Mesothelial cell of epicardium (in vitro differentiated cells): Measurements from ENCODE around the gene RAX. TPM values are rescaled to one million over a fixed set of nuclear protein-coding genes. Genes with fewer than 3 reads are reported as not detected.

Experiments
- DNase-seq, 2 experiments: peaks; one replicate each; pipeline ENCODE4 v3.0.0; 2021; ENCODE audit warnings: low spot score in 2 of 2; ENCODE audit not compliant: unreplicated experiment in 2 of 2
- H3K27ac Mint-ChIP-seq: 2 replicates; pipeline ENCODE4 v1.8.0; 2021; ENCODE audit warnings: mixed read lengths
- H3K27me3 Mint-ChIP-seq: 2 replicates; pipeline ENCODE4 v1.8.0; 2021; ENCODE audit warnings: low read depth, mixed read lengths
- H3K36me3 Mint-ChIP-seq: 2 replicates; pipeline ENCODE4 v1.8.0; 2021; ENCODE audit warnings: mixed read lengths
- H3K4me1 Mint-ChIP-seq: 2 replicates; pipeline ENCODE4 v1.8.0; 2021; ENCODE audit warnings: mixed read lengths
- H3K4me3 Mint-ChIP-seq: 2 replicates; pipeline ENCODE4 v1.8.0; 2021; ENCODE audit warnings: mild to moderate bottlenecking, moderate library complexity, mixed read lengths
- H3K9me3 Mint-ChIP-seq: 2 replicates; pipeline ENCODE4 v1.8.0; 2021; ENCODE audit warnings: mixed read lengths
- total RNA-seq: library from RNA; stranded (reverse); gene quantifications from 3 replicates; pipeline ENCODE4 v1.2.1, GENCODE V29; 2021
- TF ChIP-seq, protein P1 (sequence below): fragments of 200-600 bp; sonication (generic); IDR thresholded peaks from one replicate; pipeline ENCODE4 v1.5.0; 2021; ENCODE audit warnings: antibody characterized with exemption; ENCODE audit not compliant: unreplicated experiment

The RAX gene
- total RNA-seq, 1 donor from 2014 or later = not detected

DNA sequence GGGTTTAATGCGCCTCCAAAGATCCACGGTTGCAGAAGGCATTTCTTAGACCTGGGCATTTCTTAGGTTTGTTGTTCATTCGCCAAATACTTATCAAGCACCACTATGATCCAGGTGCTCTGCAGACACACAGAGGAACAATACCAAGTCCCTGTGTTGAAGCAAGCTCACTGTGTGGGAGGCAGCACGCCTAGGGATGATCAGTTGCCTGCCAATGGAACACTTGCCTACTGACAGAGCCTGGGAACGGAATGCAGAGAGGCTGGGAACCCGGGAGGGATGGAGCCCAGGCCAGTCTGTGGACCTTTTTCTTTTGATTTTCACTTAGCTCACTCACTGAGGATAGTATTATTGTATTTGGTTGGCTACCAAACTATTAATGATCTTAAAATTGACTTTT is 55.2 kb downstream of the RAX start:
- no peak overlapping the region for H3K27ac Mint-ChIP-seq
- no peak overlapping the region for H3K4me3 Mint-ChIP-seq
- H3K27me3 Mint-ChIP-seq = peaks cover 97% of the 10 kb centered on the region
- no peaks in the 10 kb centered on the region for H3K36me3 Mint-ChIP-seq
- DNase-seq = no peak
- TF ChIP-seq, protein P1, sequence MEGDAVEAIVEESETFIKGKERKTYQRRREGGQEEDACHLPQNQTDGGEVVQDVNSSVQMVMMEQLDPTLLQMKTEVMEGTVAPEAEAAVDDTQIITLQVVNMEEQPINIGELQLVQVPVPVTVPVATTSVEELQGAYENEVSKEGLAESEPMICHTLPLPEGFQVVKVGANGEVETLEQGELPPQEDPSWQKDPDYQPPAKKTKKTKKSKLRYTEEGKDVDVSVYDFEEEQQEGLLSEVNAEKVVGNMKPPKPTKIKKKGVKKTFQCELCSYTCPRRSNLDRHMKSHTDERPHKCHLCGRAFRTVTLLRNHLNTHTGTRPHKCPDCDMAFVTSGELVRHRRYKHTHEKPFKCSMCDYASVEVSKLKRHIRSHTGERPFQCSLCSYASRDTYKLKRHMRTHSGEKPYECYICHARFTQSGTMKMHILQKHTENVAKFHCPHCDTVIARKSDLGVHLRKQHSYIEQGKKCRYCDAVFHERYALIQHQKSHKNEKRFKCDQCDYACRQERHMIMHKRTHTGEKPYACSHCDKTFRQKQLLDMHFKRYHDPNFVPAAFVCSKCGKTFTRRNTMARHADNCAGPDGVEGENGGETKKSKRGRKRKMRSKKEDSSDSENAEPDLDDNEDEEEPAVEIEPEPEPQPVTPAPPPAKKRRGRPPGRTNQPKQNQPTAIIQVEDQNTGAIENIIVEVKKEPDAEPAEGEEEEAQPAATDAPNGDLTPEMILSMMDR = no peak
- H3K4me1 Mint-ChIP-seq = peaks cover 14% of the 10 kb centered on the region
- no peaks in the 10 kb centered on the region for H3K9me3 Mint-ChIP-seq

Other genes starting within 250 kb of the RAX start
- gene SEC11C, start 133.6 kb downstream of the RAX start, total RNA-seq = 15.2 to 21.0 TPM (median 15.8 TPM) in 3 replicates
- not detected in 3 replicates for gene GRP, start 53.3 kb downstream of the RAX start, total RNA-seq
- gene CPLX4, start 45.2 kb upstream of the RAX start, total RNA-seq = not detected in 3 replicates
- gene LMAN1, start 85.8 kb upstream of the RAX start, total RNA-seq = 109 to 116 TPM (median 110 TPM) in 3 replicates